H9 (cell line): ENCODE measurements around the gene EFNA5. TPM values are rescaled to one million over a fixed set of nuclear protein-coding genes. Genes with fewer than 3 reads are reported as not detected.

Source experiments
- DNase-seq: peaks from one replicate; pipeline ENCODE4 v3.0.0-alpha.2; 2017
- H2AFZ ChIP-seq: one replicate; pipeline ENCODE4 v1.6.1; 2013; ENCODE audit warnings: mild to moderate bottlenecking, low read length, control low read depth, moderate library complexity
- H2AK5ac ChIP-seq: 2 replicates; pipeline ENCODE4 v1.6.1; 2013; ENCODE audit warnings: low read length, control low read depth, mixed read lengths; ENCODE audit not compliant: insufficient read length
- H2BK120ac ChIP-seq: one replicate; pipeline ENCODE4 v1.6.1; 2013; ENCODE audit warnings: low read depth, mild to moderate bottlenecking, low read length, control low read depth, inconsistent platforms; ENCODE audit not compliant: poor library complexity, severe bottlenecking
- H2BK12ac ChIP-seq: 2 replicates; pipeline ENCODE4 v1.6.1; 2013; ENCODE audit warnings: low read length, control low read depth, mixed read lengths, low read depth; ENCODE audit not compliant: insufficient read length
- H2BK15ac ChIP-seq: 2 replicates; pipeline ENCODE4 v1.6.1; 2013; ENCODE audit warnings: low read depth, low read length, control low read depth
- H2BK20ac ChIP-seq: one replicate; pipeline ENCODE4 v1.6.1; 2013; ENCODE audit warnings: low read depth, mild to moderate bottlenecking, low read length, control low read depth, inconsistent platforms; ENCODE audit not compliant: poor library complexity, severe bottlenecking
- H2BK5ac ChIP-seq: 2 replicates; pipeline ENCODE4 v1.6.1; 2013; ENCODE audit warnings: low read length, control low read depth, mixed read lengths; ENCODE audit not compliant: insufficient read length
- H3K14ac ChIP-seq: 2 replicates; pipeline ENCODE4 v1.6.1; 2013; ENCODE audit warnings: low read length, control low read depth; ENCODE audit not compliant: insufficient read depth
- H3K18ac ChIP-seq: 2 replicates; pipeline ENCODE4 v1.6.1; 2013; ENCODE audit warnings: low read depth, mild to moderate bottlenecking, mixed read lengths, low read length, control low read depth; ENCODE audit not compliant: insufficient read length
- H3K23ac ChIP-seq: 2 replicates; pipeline ENCODE4 v1.6.1; 2013; ENCODE audit warnings: low read length, control low read depth, mixed read lengths, low read depth; ENCODE audit not compliant: insufficient read length
- H3K23me2 ChIP-seq: 2 replicates; pipeline ENCODE4 v1.6.1; 2013; ENCODE audit warnings: low read depth, mild to moderate bottlenecking, mixed read lengths, low read length, control low read depth; ENCODE audit not compliant: insufficient read length, poor library complexity, severe bottlenecking
- H3K27ac ChIP-seq: 2 replicates; pipeline ENCODE4 v1.5.1; 2013; ENCODE audit warnings: low read length, control low read depth, mixed read lengths, low read depth; ENCODE audit not compliant: insufficient read length
- H3K27me3 ChIP-seq: 2 replicates; pipeline ENCODE4 v1.6.1; 2013; ENCODE audit warnings: low read length, control low read depth, inconsistent platforms; ENCODE audit not compliant: insufficient read depth
- H3K4ac ChIP-seq: 2 replicates; pipeline ENCODE4 v1.6.1; 2013; ENCODE audit warnings: low read depth, mild to moderate bottlenecking, control low read depth, inconsistent platforms, low read length, moderate library complexity
- H3K4me1 ChIP-seq: 2 replicates; pipeline ENCODE4 v1.6.1; 2013; ENCODE audit warnings: low read length, control low read depth, inconsistent platforms; ENCODE audit not compliant: insufficient read depth
- H3K4me2 ChIP-seq: 2 replicates; pipeline ENCODE4 v1.6.1; 2013; ENCODE audit warnings: low read length, control low read depth, mixed read lengths; ENCODE audit not compliant: insufficient read length, insufficient read depth
- H3K56ac ChIP-seq: 2 replicates; pipeline ENCODE4 v1.6.1; 2013; ENCODE audit warnings: low read depth, mild to moderate bottlenecking, mixed read lengths, low read length, control low read depth; ENCODE audit not compliant: insufficient read length
- H3K79me1 ChIP-seq: 2 replicates; pipeline ENCODE4 v1.6.1; 2013; ENCODE audit warnings: low read depth, mild to moderate bottlenecking, moderate library complexity, low read length, control low read depth, inconsistent platforms; ENCODE audit not compliant: insufficient read depth, poor library complexity, severe bottlenecking
- H3K79me2 ChIP-seq: 2 replicates; pipeline ENCODE4 v1.6.1; 2013; ENCODE audit warnings: low read length, control low read depth, inconsistent platforms; ENCODE audit not compliant: insufficient read depth
- H3K9ac ChIP-seq: 2 replicates; pipeline ENCODE4 v1.6.1; 2013; ENCODE audit warnings: low read length, control low read depth, mixed read lengths; ENCODE audit not compliant: insufficient read length; ENCODE audit errors: extremely low read depth
- H3K9me3 ChIP-seq: one replicate; pipeline ENCODE4 v1.6.1; 2013; ENCODE audit warnings: low read depth, low read length, inconsistent platforms; ENCODE audit not compliant: control insufficient read depth
- H3T11ph ChIP-seq: one replicate; pipeline ENCODE4 v1.6.1; 2013; ENCODE audit warnings: mild to moderate bottlenecking, low read length, control low read depth, inconsistent platforms
- H4K20me1 ChIP-seq: one replicate; pipeline ENCODE4 v1.6.1; 2013; ENCODE audit not compliant: control insufficient read depth, insufficient read length, insufficient read depth
- H4K5ac ChIP-seq: 2 replicates; pipeline ENCODE4 v1.6.1; 2013; ENCODE audit warnings: low read depth, mild to moderate bottlenecking, mixed read lengths, low read length, control low read depth; ENCODE audit not compliant: insufficient read length
- H4K8ac ChIP-seq: replicated peaks from 2 replicates; pipeline ENCODE4 v1.6.1; 2013; ENCODE audit warnings: low read length, control low read depth, mixed read lengths, low read depth; ENCODE audit not compliant: insufficient read length
- H4K91ac ChIP-seq: 2 replicates; pipeline ENCODE4 v1.6.1; 2013; ENCODE audit warnings: low read depth, mild to moderate bottlenecking, moderate library complexity, mixed read lengths, low read length, control low read depth; ENCODE audit not compliant: insufficient read length
- H3K27ac Mint-ChIP-seq, 3 experiments: 2 replicates in 2 of 3; 3 replicates in 1 of 3; pipeline ENCODE4 v1.8.0; 2020 to 2021; ENCODE audit warnings: mixed read lengths in 3 of 3, mild to moderate bottlenecking in 1 of 3, moderate library complexity in 1 of 3
- H3K27me3 Mint-ChIP-seq: 2 replicates; pipeline ENCODE4 v1.8.0; 2021; ENCODE audit warnings: low read depth, mild to moderate bottlenecking, moderate library complexity, mixed read lengths
- H3K36me3 Mint-ChIP-seq, 3 experiments: 2 replicates in 2 of 3; 3 replicates in 1 of 3; pipeline ENCODE4 v1.8.0; 2020 to 2021; ENCODE audit warnings: low read depth in 3 of 3, mixed read lengths in 3 of 3; ENCODE audit not compliant: insufficient read depth in 1 of 3
- H3K4me1 Mint-ChIP-seq, 2 experiments: 2 replicates each; pipeline ENCODE4 v1.8.0; 2020; ENCODE audit warnings: mixed read lengths in 2 of 2
- H3K4me3 Mint-ChIP-seq, 2 experiments: 2 replicates in 1 of 2; 3 replicates in 1 of 2; pipeline ENCODE4 v1.8.0; 2020 to 2021; ENCODE audit warnings: mild to moderate bottlenecking in 2 of 2, mixed read lengths in 2 of 2, moderate library complexity in 1 of 2
- H3K9me3 Mint-ChIP-seq, 2 experiments: 2 replicates in 1 of 2; 3 replicates in 1 of 2; pipeline ENCODE4 v1.8.0; 2020; ENCODE audit warnings: mild to moderate bottlenecking in 2 of 2, mixed read lengths in 2 of 2, moderate library complexity in 1 of 2
- WGBS: extraction: QIAGEN DNeasy Blood & Tissue Kit; methylation state at CpG from one replicate; pipeline ENCODE4 v1.1.7; 2013; ENCODE audit warnings: missing lambda C conversion rate, low lambda C conversion rate, mixed read lengths; ENCODE audit not compliant: insufficient read length; ENCODE audit errors: extremely low coverage; 5-methylcytosine and 5-hydroxymethylcytosine counted together
- total RNA-seq: library from RNA; stranded (reverse); gene quantifications from 2 replicates; pipeline ENCODE4 v1.2.1, GENCODE V29; 2021
- TF ChIP-seq, protein P1 (sequence below): fragments of 200-600 bp; sonication (generic); conservative IDR thresholded peaks from 3 replicates; pipeline ENCODE4 v1.8.0; 2021; ENCODE audit warnings: antibody characterized with exemption, mild to moderate bottlenecking

The EFNA5 gene
- total RNA-seq, 1 experiment from 2014 or later, result 20.4 TPM

DNA sequence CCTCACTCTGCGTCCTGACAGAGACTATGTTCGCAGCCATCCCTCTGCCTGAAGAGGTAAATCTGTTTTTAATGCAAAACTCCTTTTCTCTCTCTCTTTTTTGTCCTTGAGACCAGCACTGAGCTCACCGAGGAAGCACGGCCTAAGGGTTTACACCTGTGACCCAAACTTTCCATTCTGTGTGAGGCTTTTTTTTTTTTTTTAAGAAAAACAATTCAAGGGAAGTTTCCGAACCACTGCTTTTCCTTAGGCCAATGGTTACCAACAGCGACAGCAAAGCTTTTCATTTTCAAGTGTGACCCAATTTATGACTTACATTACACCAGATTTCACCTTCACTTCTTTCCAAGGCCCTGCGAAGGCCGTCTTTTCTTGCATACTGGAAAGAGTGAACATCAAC lies 205.9 kb downstream of the EFNA5 start:
- no peaks in the 10 kb centered on the region for H3K27me3 Mint-ChIP-seq
- H3K56ac ChIP-seq, result no peak overlapping the region
- no peak overlapping the region for H2BK120ac ChIP-seq
- H3K36me3 Mint-ChIP-seq, result no peaks in the 10 kb centered on the region
- no CpG with 5 or more reads among the region's 8 CpGs for WGBS
- no peak overlapping the region for H2AK5ac ChIP-seq
- no peak overlapping the region for H4K5ac ChIP-seq
- H3K27me3 ChIP-seq, result no peaks in the 10 kb centered on the region
- no peak overlapping the region for H3T11ph ChIP-seq
- H3K79me2 ChIP-seq, result no peaks in the 10 kb centered on the region
- H2BK20ac ChIP-seq, result no peak overlapping the region
- H3K9me3 ChIP-seq, result no peaks in the 10 kb centered on the region
- no peak overlapping the region for H4K8ac ChIP-seq
- no peak overlapping the region for H3K27ac ChIP-seq
- H2BK5ac ChIP-seq, result no peak overlapping the region
- H4K20me1 ChIP-seq, result peaks cover 2% of the 10 kb centered on the region
- H3K23me2 ChIP-seq, result no peaks in the 10 kb centered on the region
- no peaks in the 10 kb centered on the region for H3K79me1 ChIP-seq
- H3K27ac Mint-ChIP-seq, result peak overlapping the region; percentile 38 to 94 (median 78); a peak in 6 of 7 replicates
- H2AFZ ChIP-seq, result no peak overlapping the region
- no peak overlapping the region for H3K23ac ChIP-seq
- H4K91ac ChIP-seq, result no peak overlapping the region
- H3K4me3 Mint-ChIP-seq, result no peak overlapping the region
- peaks cover 24% of the 10 kb centered on the region for H3K4me1 ChIP-seq
- H3K4ac ChIP-seq, result no peak overlapping the region
- H3K14ac ChIP-seq, result no peak overlapping the region
- H3K4me1 Mint-ChIP-seq, result peaks cover 85 to 88% of the 10 kb centered on the region in 2 experiments
- TF ChIP-seq, protein P1, sequence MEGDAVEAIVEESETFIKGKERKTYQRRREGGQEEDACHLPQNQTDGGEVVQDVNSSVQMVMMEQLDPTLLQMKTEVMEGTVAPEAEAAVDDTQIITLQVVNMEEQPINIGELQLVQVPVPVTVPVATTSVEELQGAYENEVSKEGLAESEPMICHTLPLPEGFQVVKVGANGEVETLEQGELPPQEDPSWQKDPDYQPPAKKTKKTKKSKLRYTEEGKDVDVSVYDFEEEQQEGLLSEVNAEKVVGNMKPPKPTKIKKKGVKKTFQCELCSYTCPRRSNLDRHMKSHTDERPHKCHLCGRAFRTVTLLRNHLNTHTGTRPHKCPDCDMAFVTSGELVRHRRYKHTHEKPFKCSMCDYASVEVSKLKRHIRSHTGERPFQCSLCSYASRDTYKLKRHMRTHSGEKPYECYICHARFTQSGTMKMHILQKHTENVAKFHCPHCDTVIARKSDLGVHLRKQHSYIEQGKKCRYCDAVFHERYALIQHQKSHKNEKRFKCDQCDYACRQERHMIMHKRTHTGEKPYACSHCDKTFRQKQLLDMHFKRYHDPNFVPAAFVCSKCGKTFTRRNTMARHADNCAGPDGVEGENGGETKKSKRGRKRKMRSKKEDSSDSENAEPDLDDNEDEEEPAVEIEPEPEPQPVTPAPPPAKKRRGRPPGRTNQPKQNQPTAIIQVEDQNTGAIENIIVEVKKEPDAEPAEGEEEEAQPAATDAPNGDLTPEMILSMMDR, result no peak
- no peaks in the 10 kb centered on the region for H3K9me3 Mint-ChIP-seq
- no peak overlapping the region for H2BK12ac ChIP-seq
- H2BK15ac ChIP-seq, result no peak overlapping the region
- no peak overlapping the region for H3K18ac ChIP-seq
- no peak for DNase-seq
- H3K4me2 ChIP-seq, result no peak overlapping the region
- no peak overlapping the region for H3K9ac ChIP-seq
